ENCODE results near the gene BUD13. TPM values are rescaled to one million over a fixed set of nuclear protein-coding genes. Genes with fewer than 3 reads are reported as not detected.

The BUD13 gene
- total RNA-seq, 3 donors from 2014 or later = 9.9 to 19.8 (median 15.1) TPM

DNA sequence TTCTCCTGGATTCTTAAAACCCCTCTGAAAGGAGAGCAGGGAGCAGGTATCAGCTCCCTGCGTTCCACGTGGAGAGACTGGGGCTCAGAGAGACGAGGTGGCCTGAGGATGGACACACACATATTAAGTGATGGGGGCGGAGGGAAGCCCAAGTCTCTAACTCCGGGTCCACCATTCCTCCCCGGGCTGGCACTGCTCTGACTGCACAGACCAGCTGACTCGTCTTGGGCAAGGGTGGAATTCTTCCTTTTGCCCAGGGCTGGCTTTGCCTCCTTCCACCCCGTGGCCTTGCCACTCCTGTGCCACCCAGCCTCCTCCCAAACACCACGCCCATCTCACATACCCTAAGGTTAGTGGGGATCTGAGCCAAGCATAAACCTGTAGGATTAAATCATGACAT lies 65.0 kb downstream of the BUD13 start:
- H3K4me1 ChIP-seq = no peaks in the 10 kb centered on the region
- peaks cover 0 to 10% of the 10 kb centered on the region in 2 donors for H3K27me3 ChIP-seq
- H3K27ac ChIP-seq = no peak overlapping the region
- intact Hi-C loops (cut with DNase I; ENCODE audit: low total_unique reads) = no loop called here
- DNase-seq (ENCODE audit: low spot score in 2 of 2) = no peak
- no peaks in the 10 kb centered on the region for H3K9me3 ChIP-seq
- H3K4me3 ChIP-seq = peak overlapping the region in 2 of 3 donors; percentile 28 to 54
- TF ChIP-seq POLR2AphosphoS5 (IDR thresholded peaks at IDR 0.05) (no peak), POLR2A (IDR thresholded peaks at IDR 0.05) (no peak)
- TF ChIP-seq, protein P1, sequence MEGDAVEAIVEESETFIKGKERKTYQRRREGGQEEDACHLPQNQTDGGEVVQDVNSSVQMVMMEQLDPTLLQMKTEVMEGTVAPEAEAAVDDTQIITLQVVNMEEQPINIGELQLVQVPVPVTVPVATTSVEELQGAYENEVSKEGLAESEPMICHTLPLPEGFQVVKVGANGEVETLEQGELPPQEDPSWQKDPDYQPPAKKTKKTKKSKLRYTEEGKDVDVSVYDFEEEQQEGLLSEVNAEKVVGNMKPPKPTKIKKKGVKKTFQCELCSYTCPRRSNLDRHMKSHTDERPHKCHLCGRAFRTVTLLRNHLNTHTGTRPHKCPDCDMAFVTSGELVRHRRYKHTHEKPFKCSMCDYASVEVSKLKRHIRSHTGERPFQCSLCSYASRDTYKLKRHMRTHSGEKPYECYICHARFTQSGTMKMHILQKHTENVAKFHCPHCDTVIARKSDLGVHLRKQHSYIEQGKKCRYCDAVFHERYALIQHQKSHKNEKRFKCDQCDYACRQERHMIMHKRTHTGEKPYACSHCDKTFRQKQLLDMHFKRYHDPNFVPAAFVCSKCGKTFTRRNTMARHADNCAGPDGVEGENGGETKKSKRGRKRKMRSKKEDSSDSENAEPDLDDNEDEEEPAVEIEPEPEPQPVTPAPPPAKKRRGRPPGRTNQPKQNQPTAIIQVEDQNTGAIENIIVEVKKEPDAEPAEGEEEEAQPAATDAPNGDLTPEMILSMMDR (IDR thresholded peaks at IDR 0.05) = no peak
- H3K36me3 ChIP-seq = no peaks in the 10 kb centered on the region

DNA sequence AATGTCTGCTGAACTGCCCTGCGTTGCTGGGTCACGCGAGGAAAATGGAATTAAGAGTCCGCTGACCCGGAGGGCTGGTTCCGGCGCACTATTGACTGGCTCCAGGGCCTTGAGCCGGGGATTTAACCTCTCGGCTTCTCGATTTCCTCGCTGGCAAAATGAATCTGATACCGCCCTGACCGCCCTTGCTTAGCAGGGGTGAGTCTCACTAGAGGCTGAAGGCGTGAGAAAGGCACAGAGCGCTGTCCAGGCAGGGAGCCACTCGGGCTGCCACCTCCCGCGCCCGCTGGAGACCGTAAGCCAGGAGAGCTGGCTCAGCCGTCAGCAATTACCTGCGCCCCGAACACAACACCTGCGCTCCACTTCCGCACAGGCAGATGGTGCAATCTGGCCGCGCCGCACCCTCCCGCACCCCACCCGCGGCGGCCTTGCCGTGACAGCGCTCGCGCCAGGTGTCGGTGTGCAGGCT lies 65.6 kb downstream of the BUD13 start:
- intact Hi-C loops (cut with DNase I; ENCODE audit: low total_unique reads) = no loop called here
- Histone ChIP-seq H3K4me3 (peak overlapping the region in 2 of 3 donors; percentile 28 to 54), H3K27ac (no peak overlapping the region), H3K4me1 (no peaks in the 10 kb centered on the region), H3K36me3 (no peaks in the 10 kb centered on the region), H3K27me3 (peaks cover 0 to 10% of the 10 kb centered on the region in 2 donors), H3K9me3 (no peaks in the 10 kb centered on the region)
- TF ChIP-seq POLR2AphosphoS5 (IDR thresholded peaks at IDR 0.05) (no peak), POLR2A (IDR thresholded peaks at IDR 0.05) (no peak)
- TF ChIP-seq, protein P1 (IDR thresholded peaks at IDR 0.05) = no peak
- no peak for DNase-seq (ENCODE audit: low spot score in 2 of 2)

DNA sequence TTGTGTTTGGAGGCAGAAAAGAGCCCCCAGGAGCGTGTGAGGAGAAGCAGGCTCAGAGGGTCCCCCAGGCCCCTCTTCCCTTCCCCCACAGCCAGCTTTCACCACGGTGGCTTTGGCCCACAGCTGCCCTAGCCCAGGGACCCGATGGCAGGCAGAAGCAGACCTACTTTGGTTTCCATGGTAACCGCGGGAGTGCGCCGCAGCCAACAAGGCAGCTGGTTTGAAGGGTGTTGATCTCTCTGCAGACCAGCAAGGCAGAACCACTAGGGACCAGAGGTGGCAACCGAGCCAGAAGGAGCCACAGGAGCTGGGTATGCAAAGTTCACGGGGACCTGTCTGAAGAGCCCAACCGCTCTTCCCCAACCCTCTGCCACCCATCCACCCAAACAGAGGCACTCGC lies 69.4 kb downstream of the BUD13 start:
- Histone ChIP-seq H3K36me3 (no peaks in the 10 kb centered on the region), H3K4me1 (no peaks in the 10 kb centered on the region), H3K4me3 (no peak overlapping the region), H3K9me3 (no peaks in the 10 kb centered on the region), H3K27ac (no peak overlapping the region), H3K27me3 (peaks cover 0 to under 1% of the 10 kb centered on the region in 2 donors)
- TF ChIP-seq POLR2AphosphoS5 (IDR thresholded peaks at IDR 0.05) = no peak
- TF ChIP-seq, protein P1 (IDR thresholded peaks at IDR 0.05) = no peak
- no peak for TF ChIP-seq POLR2A (IDR thresholded peaks at IDR 0.05)
- intact Hi-C loops (cut with DNase I; ENCODE audit: low total_unique reads) = no loop called here
- DNase-seq (ENCODE audit: low spot score in 2 of 2) = no peak

DNA sequence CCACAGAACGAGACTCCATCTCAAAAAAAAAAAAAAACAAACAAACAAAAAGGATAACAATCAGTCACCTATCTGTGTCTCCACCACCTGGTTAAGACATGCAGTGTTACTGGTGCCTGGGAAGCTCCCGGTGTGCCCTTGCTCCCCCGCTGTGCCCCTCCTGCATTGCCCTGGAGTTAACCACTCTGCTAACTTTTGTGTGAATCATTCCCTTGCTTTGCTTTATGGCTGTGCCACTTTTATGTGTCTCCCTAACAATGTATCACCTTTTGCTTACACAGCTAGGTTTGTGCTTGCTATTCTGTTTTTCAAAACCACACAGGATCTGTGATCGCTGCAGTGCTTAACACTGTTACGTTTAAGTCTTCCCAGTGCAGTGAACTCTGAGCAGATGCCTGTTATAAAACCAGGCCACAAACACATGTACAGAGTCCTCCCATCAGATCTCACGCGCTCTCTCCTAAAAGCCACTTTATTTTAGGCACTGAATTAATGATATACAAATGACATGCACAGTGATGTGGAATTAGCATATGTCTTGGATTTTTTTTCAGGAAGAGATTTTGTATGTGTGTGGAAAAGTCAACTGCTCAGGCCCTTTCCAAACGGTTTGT lies 69.9 kb downstream of the BUD13 start:
- Histone ChIP-seq H3K4me3 (no peak overlapping the region), H3K9me3 (no peaks in the 10 kb centered on the region), H3K4me1 (no peaks in the 10 kb centered on the region), H3K27me3 (no peaks in the 10 kb centered on the region), H3K36me3 (no peaks in the 10 kb centered on the region), H3K27ac (no peak overlapping the region)
- TF ChIP-seq POLR2AphosphoS5 (IDR thresholded peaks at IDR 0.05) (no peak), POLR2A (IDR thresholded peaks at IDR 0.05) (no peak)
- TF ChIP-seq, protein P1 (IDR thresholded peaks at IDR 0.05) = no peak
- intact Hi-C loops (cut with DNase I; ENCODE audit: low total_unique reads) = no loop called here
- no peak for DNase-seq (ENCODE audit: low spot score in 2 of 2)

DNA sequence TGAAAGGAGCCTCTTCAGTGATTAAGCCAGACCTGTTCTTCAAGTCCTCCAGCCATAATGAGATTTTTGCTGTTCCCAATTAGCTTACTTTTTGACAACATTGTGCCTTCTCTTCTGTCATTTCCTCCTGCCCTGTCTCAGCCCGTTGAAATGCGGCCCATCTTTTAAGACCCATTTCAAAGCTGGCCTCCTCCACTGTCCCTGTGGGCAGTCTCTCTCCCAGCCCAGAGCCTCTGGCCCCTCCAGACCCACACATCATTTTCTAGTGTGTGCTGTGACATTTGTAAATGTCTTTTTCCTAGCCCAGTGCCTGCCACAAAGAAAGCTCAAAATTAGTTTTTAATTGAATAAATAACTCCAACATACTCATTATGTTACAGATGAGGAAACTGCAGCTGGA lies 70.9 kb downstream of the BUD13 start:
- intact Hi-C loops (cut with DNase I; ENCODE audit: low total_unique reads) = no loop called here
- no peak for DNase-seq (ENCODE audit: low spot score in 2 of 2)
- no peaks in the 10 kb centered on the region for H3K9me3 ChIP-seq
- H3K27me3 ChIP-seq = no peaks in the 10 kb centered on the region
- TF ChIP-seq, protein P1 (IDR thresholded peaks at IDR 0.05) = no peak
- TF ChIP-seq POLR2A (IDR thresholded peaks at IDR 0.05) (no peak), POLR2AphosphoS5 (IDR thresholded peaks at IDR 0.05) (no peak)
- H3K27ac ChIP-seq = no peak overlapping the region
- H3K4me1 ChIP-seq = no peaks in the 10 kb centered on the region
- H3K36me3 ChIP-seq = no peaks in the 10 kb centered on the region
- no peak overlapping the region for H3K4me3 ChIP-seq

All from breast epithelium (tissue), 4 donors.